ENCODE measurements around the gene TMEM88. TPM values are rescaled to one million over a fixed set of nuclear protein-coding genes. Genes with fewer than 3 reads are reported as not detected.

The TMEM88 gene
- total RNA-seq, 4 donors from 2014 or later: 1.5 to 3.8 (median 1.6) TPM; not detected in 1

DNA sequence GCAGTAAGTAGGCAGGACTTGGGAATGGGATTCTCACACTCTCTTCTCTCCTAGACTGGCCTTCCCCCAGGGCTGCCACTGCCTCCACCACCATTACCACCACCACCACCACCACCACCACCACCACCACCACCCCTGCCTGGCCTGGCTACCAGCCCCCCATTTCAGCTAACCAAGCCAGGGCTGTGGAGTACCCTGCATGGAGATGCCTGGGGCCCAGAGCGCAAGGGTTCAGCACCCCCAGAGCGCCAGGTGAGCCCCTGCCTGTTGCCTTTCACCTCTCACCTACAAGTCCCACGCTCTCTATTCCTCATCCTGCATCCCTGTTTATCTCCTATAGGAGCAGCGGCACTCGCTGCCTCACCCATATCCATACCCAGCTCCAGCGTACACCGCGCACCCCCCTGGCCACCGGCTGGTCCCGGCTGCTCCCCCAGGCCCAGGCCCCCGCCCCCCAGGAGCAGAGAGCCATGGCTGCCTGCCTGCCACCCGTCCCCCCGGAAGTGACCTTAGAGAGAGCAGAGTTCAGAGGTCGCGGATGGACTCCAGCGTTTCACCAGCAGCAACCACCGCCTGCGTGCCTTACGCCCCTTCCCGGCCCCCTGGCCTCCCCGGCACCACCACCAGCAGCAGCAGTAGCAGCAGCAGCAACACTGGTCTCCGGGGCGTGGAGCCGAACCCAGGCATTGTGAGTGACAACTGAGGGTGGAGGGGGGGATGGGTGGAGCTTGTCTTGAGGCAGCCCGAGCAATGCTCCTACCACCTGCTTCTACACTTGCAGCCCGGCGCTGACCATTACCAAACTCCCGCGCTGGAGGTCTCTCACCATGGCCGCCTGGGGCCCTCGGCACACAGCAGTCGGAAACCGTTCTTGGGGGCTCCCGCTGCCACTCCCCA, 7.9 kb upstream of the TMEM88 start:
- H3K4me3 ChIP-seq: no peak overlapping the region
- H3K4me1 ChIP-seq: peaks cover 19 to 54% (median 22%) of the 10 kb centered on the region in 3 donors
- intact Hi-C loops (cut with DNase I): no loop called here
- H3K36me3 ChIP-seq: peaks cover 45 to 65% (median 48%) of the 10 kb centered on the region in 3 donors
- TF ChIP-seq POLR2A (IDR thresholded peaks at IDR 0.05): no peak
- TF ChIP-seq, protein P1, sequence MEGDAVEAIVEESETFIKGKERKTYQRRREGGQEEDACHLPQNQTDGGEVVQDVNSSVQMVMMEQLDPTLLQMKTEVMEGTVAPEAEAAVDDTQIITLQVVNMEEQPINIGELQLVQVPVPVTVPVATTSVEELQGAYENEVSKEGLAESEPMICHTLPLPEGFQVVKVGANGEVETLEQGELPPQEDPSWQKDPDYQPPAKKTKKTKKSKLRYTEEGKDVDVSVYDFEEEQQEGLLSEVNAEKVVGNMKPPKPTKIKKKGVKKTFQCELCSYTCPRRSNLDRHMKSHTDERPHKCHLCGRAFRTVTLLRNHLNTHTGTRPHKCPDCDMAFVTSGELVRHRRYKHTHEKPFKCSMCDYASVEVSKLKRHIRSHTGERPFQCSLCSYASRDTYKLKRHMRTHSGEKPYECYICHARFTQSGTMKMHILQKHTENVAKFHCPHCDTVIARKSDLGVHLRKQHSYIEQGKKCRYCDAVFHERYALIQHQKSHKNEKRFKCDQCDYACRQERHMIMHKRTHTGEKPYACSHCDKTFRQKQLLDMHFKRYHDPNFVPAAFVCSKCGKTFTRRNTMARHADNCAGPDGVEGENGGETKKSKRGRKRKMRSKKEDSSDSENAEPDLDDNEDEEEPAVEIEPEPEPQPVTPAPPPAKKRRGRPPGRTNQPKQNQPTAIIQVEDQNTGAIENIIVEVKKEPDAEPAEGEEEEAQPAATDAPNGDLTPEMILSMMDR (IDR thresholded peaks at IDR 0.05): no peak
- 90 to 93% methylated on average over 17 to 19 of the region's 34 CpGs for WGBS, 2 donors
- H3K27ac ChIP-seq: no peak overlapping the region
- H3K9me3 ChIP-seq: no peaks in the 10 kb centered on the region
- no peaks in the 10 kb centered on the region for H3K27me3 ChIP-seq
- no peak for DNase-seq

DNA sequence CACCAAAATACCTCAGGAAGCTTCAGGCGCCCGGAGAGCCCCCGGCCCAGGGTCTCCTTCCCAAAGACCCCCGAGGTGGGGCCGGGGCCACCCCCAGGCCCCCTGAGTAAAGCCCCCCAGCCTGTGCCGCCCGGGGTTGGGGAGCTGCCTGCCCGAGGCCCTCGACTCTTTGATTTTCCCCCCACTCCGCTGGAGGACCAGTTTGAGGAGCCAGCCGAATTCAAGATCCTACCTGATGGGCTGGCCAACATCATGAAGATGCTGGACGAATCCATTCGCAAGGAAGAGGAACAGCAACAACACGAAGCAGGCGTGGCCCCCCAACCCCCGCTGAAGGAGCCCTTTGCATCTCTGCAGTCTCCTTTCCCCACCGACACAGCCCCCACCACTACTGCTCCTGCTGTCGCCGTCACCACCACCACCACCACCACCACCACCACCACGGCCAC, 6.7 kb upstream of the TMEM88 start:
- Histone ChIP-seq H3K27ac (no peak overlapping the region), H3K27me3 (no peaks in the 10 kb centered on the region), H3K4me1 (peaks cover 19 to 54% (median 25%) of the 10 kb centered on the region in 3 donors), H3K9me3 (no peaks in the 10 kb centered on the region), H3K4me3 (no peak overlapping the region), H3K36me3 (peaks cover 48 to 76% (median 50%) of the 10 kb centered on the region in 3 donors)
- intact Hi-C loops (cut with DNase I): no loop called here
- no peak for TF ChIP-seq POLR2A (IDR thresholded peaks at IDR 0.05)
- TF ChIP-seq, protein P1 (IDR thresholded peaks at IDR 0.05): no peak
- 65 to 85% methylated on average over 4 to 5 of the region's 20 CpGs for WGBS, 2 donors
- no peak for DNase-seq

DNA sequence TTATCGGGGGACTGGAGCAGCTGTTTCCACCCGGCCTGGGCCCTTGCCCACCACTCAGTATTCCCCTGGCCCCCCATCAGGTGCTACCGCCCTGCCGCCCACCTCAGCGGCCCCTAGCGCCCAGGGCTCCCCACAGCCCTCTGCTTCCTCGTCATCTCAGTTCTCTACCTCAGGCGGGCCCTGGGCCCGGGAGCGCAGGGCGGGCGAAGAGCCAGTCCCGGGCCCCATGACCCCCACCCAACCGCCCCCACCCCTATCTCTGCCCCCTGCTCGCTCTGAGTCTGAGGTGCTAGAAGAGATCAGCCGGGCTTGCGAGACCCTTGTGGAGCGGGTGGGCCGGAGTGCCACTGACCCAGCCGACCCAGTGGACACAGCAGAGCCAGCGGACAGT, 6.1 kb upstream of the TMEM88 start:
- Histone ChIP-seq H3K36me3 (peaks cover 48 to 82% (median 50%) of the 10 kb centered on the region in 3 donors), H3K9me3 (no peaks in the 10 kb centered on the region), H3K4me3 (no peak overlapping the region), H3K27ac (no peak overlapping the region), H3K4me1 (peaks cover 19 to 55% (median 25%) of the 10 kb centered on the region in 3 donors), H3K27me3 (no peaks in the 10 kb centered on the region)
- WGBS, 2 donors: 81 to 93% methylated on average over 12 of the region's 21 CpGs
- DNase-seq: no peak
- intact Hi-C loops (cut with DNase I): no loop called here
- TF ChIP-seq POLR2A (IDR thresholded peaks at IDR 0.05): no peak
- TF ChIP-seq, protein P1 (IDR thresholded peaks at IDR 0.05): no peak

DNA sequence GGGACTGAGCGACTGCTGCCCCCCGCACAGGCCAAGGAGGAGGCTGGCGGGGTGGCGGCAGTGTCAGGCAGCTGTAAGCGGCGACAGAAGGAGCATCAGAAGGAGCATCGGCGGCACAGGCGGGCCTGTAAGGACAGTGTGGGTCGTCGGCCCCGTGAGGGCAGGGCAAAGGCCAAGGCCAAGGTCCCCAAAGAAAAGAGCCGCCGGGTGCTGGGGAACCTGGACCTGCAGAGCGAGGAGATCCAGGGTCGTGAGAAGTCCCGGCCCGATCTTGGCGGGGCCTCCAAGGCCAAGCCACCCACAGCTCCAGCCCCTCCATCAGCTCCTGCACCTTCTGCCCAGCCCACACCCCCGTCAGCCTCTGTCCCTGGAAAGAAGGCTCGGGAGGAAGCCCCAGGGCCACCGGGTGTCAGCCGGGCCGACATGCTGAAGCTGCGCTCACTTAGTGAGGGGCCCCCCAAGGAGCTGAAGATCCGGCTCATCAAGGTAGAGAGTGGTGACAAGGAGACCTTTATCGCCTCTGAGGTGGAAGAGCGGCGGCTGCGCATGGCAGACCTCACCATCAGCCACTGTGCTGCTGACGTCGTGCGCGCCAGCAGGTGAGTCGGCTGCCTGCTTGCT, 5.6 kb upstream of the TMEM88 start:
- no peaks in the 10 kb centered on the region for H3K9me3 ChIP-seq
- WGBS, 2 donors: 87 to 93% methylated on average over 9 to 26 of the region's 35 CpGs

More for the DNA sequence above, 5.6 kb upstream of the TMEM88 start:
- Histone ChIP-seq H3K27ac (no peak overlapping the region), H3K4me3 (no peak overlapping the region), H3K27me3 (no peaks in the 10 kb centered on the region), H3K36me3 (peaks cover 48 to 87% (median 50%) of the 10 kb centered on the region in 3 donors), H3K4me1 (peaks cover 19 to 53% (median 25%) of the 10 kb centered on the region in 3 donors)
- DNase-seq: no peak
- intact Hi-C loops (cut with DNase I): no loop called here
- no peak for TF ChIP-seq POLR2A (IDR thresholded peaks at IDR 0.05)
- TF ChIP-seq, protein P1 (IDR thresholded peaks at IDR 0.05): no peak

Measured in esophagus squamous epithelium (tissue), 5 donors.